ENCODE data around the gene CACUL1. TPM values are rescaled to one million over a fixed set of nuclear protein-coding genes. Genes with fewer than 3 reads are reported as not detected.
A peak's percentile ranks its signal among the peaks of the same experiment; 100 is the strongest.
"Not testable (repeated sequence)": the region's sequence is repeated elsewhere in the genome, so short reads cannot be mapped to it uniquely, and the experiment has no call there.

Gene CACUL1
- total and polyA plus RNA-seq, 9 donors: 13.6 to 31.1 (median 19.4) TPM

DNA sequence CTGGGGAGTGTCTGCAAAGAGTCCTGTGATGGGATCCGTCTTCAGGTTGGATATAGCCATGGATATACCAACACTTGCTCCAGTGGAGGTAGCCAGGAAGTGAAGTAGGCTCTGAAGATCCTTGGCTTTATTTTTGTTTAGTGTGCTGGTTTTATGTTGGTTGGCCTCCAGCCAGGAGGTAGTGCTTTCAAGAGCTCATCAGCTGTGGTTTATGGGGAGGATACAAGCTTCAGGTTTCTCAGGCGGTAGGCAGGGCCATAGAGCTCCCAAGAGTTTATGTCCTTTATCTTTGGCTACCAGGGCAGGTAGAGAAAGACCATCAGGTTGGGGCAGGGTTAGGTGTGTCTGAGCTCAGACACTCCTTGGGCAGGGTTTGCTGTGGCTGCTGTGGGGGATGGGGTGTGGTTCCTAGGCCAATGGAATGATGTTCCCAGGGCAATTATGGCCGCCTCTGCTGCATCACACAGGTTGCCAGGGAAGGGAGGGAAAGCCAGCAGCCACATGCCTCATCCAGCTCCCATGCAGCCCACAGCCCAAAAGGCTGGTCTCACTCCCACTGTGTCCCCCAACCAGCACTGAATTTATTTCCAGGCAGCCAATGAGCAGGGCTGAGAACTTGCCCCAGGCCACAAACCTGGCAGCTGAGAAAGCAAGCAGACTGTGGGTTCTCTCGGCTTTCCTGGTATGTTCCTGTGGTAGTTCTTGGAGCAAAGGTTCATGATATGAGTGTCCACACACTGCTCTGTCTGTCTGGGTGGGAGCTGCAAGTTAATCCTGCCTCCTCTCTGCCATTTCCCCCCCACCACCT, 92.3 kb downstream of the CACUL1 start:
- Histone ChIP-seq H3K27ac (ENCODE audit: low read length) (no peak overlapping the region), H3K36me3 (ENCODE audit: control insufficient read depth, insufficient read depth, low read length) (no peaks in the 10 kb centered on the region), H3K4me1 (ENCODE audit: control insufficient read depth, insufficient read depth, low read length) (no peaks in the 10 kb centered on the region), H3K27me3 (ENCODE audit: control insufficient read depth, insufficient read depth, low read length) (peaks cover 4% of the 10 kb centered on the region), H3K9me3 (replicated peaks; ENCODE audit: control insufficient read depth, low read depth, low read length) (peaks cover 4% of the 10 kb centered on the region), H3K4me3 (ENCODE audit: low read length) (no peak overlapping the region)
- WGBS (ENCODE audit: insufficient coverage): 89% methylated on average over 1 of the region's 4 CpGs
- no peak for DNase-seq

DNA sequence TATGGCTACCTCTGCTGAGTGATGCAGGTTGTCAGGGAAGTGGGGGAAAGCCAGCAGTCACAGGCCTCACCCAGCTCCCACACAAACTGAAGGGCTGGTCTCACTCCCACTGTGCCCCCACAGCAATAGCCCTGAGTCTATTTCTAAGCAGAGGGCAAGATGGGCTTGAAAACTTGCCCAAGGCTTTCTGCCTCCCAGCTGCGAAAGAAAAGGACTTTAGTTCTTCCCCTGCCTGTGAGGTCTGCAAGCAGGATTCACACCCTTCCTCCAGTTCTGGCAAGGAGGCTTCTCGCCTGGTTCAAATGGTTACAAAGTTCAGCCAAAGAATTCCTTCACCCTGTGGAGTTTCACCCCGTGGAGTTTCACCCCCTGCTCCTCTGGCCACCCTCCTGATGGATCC, 96.0 kb downstream of the CACUL1 start:
- peaks cover 4% of the 10 kb centered on the region for H3K9me3 ChIP-seq (replicated peaks; ENCODE audit: control insufficient read depth, low read depth, low read length)
- DNase-seq: no peak
- WGBS (ENCODE audit: insufficient coverage): 71% methylated on average over 3 of the region's 3 CpGs

DNA sequence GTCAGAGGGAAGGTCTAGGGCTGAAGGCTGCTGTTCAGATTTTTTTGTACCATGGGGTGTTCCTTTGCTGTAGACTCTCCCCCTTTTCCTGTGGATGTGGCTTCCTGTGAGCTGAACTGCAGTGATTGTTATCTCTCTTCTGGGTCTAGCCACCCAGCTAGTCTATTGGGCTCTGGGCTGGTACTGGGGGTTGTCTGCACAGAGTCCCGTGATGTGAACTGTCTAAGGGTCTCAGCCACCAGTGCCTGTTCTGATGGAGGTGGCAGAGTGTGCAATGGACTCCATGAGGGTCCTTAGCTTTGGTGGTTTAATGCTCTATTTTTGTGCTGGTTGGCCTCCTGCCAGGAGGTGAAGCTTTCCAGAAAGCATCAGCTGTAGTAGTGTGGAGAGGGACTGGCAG, 96.6 kb downstream of the CACUL1 start:
- H3K4me3 ChIP-seq (ENCODE audit: low read length); H3K36me3 ChIP-seq (ENCODE audit: control insufficient read depth, insufficient read depth, low read length); H3K9me3 ChIP-seq (replicated peaks; ENCODE audit: control insufficient read depth, low read depth, low read length); H3K4me1 ChIP-seq (ENCODE audit: control insufficient read depth, insufficient read depth, low read length); DNase-seq; H3K27ac ChIP-seq (ENCODE audit: low read length); H3K27me3 ChIP-seq (ENCODE audit: control insufficient read depth, insufficient read depth, low read length): not testable (repeated sequence)
- WGBS (ENCODE audit: insufficient coverage): 86% methylated on average over 1 of the region's 1 CpG

More for the DNA sequence above, 96.0 kb downstream of the CACUL1 start:
- Histone ChIP-seq H3K27me3 (ENCODE audit: control insufficient read depth, insufficient read depth, low read length) (peaks cover 4% of the 10 kb centered on the region), H3K27ac (ENCODE audit: low read length) (no peak overlapping the region), H3K4me1 (ENCODE audit: control insufficient read depth, insufficient read depth, low read length) (no peaks in the 10 kb centered on the region), H3K36me3 (ENCODE audit: control insufficient read depth, insufficient read depth, low read length) (no peaks in the 10 kb centered on the region), H3K4me3 (ENCODE audit: low read length) (no peak overlapping the region)

DNA sequence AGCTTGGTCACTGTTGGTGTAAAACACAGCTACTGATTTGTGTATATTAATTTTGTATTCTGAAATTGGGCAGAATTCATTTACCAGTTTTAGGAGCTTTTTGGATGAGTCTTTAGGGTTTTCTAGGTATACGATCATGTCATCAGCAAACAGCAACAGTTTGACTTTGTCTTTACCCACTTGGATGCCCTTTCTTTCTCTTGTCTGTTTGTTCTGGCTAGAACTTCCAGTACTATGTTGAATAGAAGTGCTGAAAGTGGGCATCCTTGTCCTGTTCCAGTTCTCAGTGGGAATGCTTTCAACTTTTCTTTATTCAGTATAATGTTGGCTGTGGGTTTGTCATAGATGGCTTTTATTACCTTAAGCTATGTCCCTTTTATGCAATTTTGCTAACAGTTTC, 109.5 kb downstream of the CACUL1 start:
- not testable (repeated sequence) for DNase-seq; H3K4me3 ChIP-seq (ENCODE audit: low read length); H3K36me3 ChIP-seq (ENCODE audit: control insufficient read depth, insufficient read depth, low read length); H3K27ac ChIP-seq (ENCODE audit: low read length); H3K9me3 ChIP-seq (replicated peaks; ENCODE audit: control insufficient read depth, low read depth, low read length); H3K4me1 ChIP-seq (ENCODE audit: control insufficient read depth, insufficient read depth, low read length); H3K27me3 ChIP-seq (ENCODE audit: control insufficient read depth, insufficient read depth, low read length)
- no CpG with 5 or more reads among the region's 1 CpG for WGBS (ENCODE audit: insufficient coverage)

DNA sequence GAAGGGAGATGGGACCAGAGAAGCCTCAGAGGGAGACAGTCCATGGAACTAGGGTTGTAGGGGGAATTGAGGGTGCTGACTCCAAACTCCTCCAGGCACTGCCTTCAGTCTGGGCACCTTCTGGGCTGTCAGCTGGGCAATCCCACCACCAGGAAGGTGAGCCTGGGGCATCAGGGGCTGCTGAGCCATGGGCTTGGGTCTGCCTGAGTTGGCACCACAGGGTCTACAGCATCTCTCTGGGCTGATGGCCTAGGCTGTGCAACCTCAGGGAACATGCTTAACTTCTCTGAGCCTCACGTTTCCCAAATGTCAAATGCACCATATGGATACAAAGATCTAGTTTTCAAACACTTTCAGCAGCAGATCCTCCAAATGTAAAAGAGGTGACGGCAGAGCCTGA, 112.5 kb downstream of the CACUL1 start:
- Histone ChIP-seq H3K4me3 (ENCODE audit: low read length) (no peak overlapping the region), H3K4me1 (ENCODE audit: control insufficient read depth, insufficient read depth, low read length) (no peaks in the 10 kb centered on the region), H3K27me3 (ENCODE audit: control insufficient read depth, insufficient read depth, low read length) (peaks cover 5% of the 10 kb centered on the region), H3K36me3 (ENCODE audit: control insufficient read depth, insufficient read depth, low read length) (no peaks in the 10 kb centered on the region), H3K27ac (ENCODE audit: low read length) (no peak overlapping the region), H3K9me3 (replicated peaks; ENCODE audit: control insufficient read depth, low read depth, low read length) (no peaks in the 10 kb centered on the region)
- DNase-seq: no peak
- no CpG with 5 or more reads among the region's 2 CpGs for WGBS (ENCODE audit: insufficient coverage)

DNA sequence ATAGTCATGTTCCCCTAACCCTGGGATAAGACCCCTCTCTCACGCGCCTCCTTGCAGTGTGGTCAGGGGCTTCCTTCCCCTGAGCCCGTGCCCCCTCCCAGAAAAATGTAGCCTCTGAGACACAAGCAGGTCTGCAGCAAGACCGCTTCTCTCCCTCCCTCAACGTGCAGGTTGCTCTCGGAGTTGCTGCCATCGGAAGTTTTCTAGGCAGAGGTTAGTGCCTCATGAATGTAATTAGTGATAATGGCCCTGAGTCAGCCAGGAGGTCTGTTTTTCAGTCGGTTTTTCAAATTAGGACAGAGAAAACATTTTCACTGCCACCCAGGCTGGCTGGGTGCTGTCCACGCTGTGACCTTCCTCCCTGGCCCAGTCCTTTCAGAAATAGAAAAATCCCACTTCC, 116.1 kb downstream of the CACUL1 start:
- no peak for DNase-seq
- 82% methylated on average over 3 of the region's 9 CpGs for WGBS (ENCODE audit: insufficient coverage)
- H3K36me3 ChIP-seq (ENCODE audit: control insufficient read depth, insufficient read depth, low read length): no peaks in the 10 kb centered on the region
- no peaks in the 10 kb centered on the region for H3K4me1 ChIP-seq (ENCODE audit: control insufficient read depth, insufficient read depth, low read length)
- H3K4me3 ChIP-seq (ENCODE audit: low read length): no peak overlapping the region
- no peaks in the 10 kb centered on the region for H3K9me3 ChIP-seq (replicated peaks; ENCODE audit: control insufficient read depth, low read depth, low read length)
- H3K27me3 ChIP-seq (ENCODE audit: control insufficient read depth, insufficient read depth, low read length): peaks cover 7% of the 10 kb centered on the region
- H3K27ac ChIP-seq (ENCODE audit: low read length): no peak overlapping the region

DNA sequence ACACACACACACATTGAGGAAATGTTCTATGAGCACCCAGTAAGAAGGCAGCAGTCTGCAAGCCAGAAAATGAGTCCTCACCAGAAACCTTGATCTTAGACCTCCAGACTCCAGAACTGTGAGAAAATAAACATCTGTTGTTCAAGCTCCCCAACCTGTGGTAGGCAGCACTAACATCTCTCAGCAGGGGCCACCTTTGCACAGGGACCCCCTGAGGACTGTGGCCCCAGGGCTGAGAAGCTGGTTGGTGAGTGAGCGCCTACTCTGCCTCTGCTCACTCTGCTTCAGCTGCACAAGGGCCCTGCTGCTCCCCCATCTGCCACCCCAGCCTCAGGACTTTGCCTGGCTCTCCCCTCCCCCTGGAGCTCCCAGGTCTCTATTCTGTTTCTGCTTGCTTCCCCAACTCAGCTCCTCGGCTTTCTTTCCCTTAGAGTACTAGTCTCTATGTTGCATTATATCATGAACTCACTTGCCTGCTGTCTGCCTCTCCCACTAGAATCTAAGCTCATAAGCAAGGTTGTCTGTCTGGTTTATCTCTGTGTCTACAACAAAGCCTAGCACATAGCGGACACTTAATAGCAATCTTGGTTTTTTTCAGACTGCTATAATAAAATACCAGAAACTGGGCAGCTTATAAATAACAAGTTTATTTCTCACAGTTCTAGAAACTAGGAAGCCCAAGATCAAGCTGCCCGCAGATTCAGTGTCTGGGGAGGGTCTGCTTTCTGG, 118.9 kb downstream of the CACUL1 start:
- H3K4me3 ChIP-seq (ENCODE audit: low read length): no peak overlapping the region
- no peaks in the 10 kb centered on the region for H3K9me3 ChIP-seq (replicated peaks; ENCODE audit: control insufficient read depth, low read depth, low read length)
- no peak overlapping the region for H3K27ac ChIP-seq (ENCODE audit: low read length)
- WGBS (ENCODE audit: insufficient coverage): 51% methylated on average over 2 of the region's 4 CpGs
- no peak for DNase-seq
- H3K27me3 ChIP-seq (ENCODE audit: control insufficient read depth, insufficient read depth, low read length): peaks cover 10% of the 10 kb centered on the region
- no peaks in the 10 kb centered on the region for H3K36me3 ChIP-seq (ENCODE audit: control insufficient read depth, insufficient read depth, low read length)
- H3K4me1 ChIP-seq (ENCODE audit: control insufficient read depth, insufficient read depth, low read length): no peaks in the 10 kb centered on the region

DNA sequence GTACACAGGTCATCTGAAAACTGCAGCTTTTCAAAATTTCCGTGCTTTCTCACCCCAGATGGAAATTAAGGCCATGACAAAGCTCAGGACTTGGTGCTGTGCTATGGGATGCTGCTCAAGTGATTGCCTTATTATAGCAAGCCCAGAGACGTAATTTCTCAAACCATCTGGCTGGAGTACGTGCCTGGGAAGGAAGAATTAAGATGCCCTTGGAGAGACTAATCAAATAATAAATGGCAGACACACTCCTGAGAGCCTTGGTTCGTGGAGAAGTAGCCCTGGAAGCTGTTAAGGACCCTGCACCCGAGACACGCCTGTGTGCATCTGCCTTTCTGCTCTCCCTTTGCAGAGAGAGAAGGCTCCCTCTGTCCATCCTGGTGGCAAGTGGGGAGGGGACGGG, 121.0 kb downstream of the CACUL1 start:
- Histone ChIP-seq H3K36me3 (ENCODE audit: control insufficient read depth, insufficient read depth, low read length) (no peaks in the 10 kb centered on the region), H3K4me1 (ENCODE audit: control insufficient read depth, insufficient read depth, low read length) (no peaks in the 10 kb centered on the region), H3K27ac (ENCODE audit: low read length) (no peak overlapping the region), H3K4me3 (ENCODE audit: low read length) (no peak overlapping the region), H3K27me3 (ENCODE audit: control insufficient read depth, insufficient read depth, low read length) (peaks cover 13% of the 10 kb centered on the region), H3K9me3 (replicated peaks; ENCODE audit: control insufficient read depth, low read depth, low read length) (no peaks in the 10 kb centered on the region)
- WGBS (ENCODE audit: insufficient coverage): 16% methylated on average over 2 of the region's 7 CpGs
- DNase-seq: no peak

DNA sequence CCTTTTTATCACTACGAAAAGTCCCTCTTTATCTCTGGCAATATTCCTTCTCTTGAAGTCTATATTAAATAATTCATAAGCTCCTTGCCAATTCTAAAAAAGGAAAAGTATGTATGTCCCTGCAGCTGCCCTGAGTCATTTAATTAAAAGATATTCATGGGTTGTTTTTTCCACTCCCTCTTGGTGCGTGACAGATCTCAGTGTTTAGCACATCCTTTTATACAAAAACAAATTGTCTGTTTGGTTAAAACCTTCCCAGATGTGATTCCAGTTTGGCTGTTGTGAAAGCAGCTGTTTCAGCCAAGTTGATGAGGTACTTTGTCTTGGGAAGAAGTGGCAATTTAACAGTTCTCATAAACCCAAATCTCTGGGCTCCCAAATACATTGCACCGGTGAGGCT, 125.6 kb downstream of the CACUL1 start:
- DNase-seq: peak; percentile 38
- H3K36me3 ChIP-seq (ENCODE audit: control insufficient read depth, insufficient read depth, low read length): no peaks in the 10 kb centered on the region
- peaks cover 16% of the 10 kb centered on the region for H3K27me3 ChIP-seq (ENCODE audit: control insufficient read depth, insufficient read depth, low read length)
- no peak overlapping the region for H3K4me3 ChIP-seq (ENCODE audit: low read length)
- no peaks in the 10 kb centered on the region for H3K4me1 ChIP-seq (ENCODE audit: control insufficient read depth, insufficient read depth, low read length)
- H3K9me3 ChIP-seq (replicated peaks; ENCODE audit: control insufficient read depth, low read depth, low read length): no peaks in the 10 kb centered on the region
- WGBS (ENCODE audit: insufficient coverage): no CpG with 5 or more reads among the region's 3 CpGs
- H3K27ac ChIP-seq (ENCODE audit: low read length): no peak overlapping the region

DNA sequence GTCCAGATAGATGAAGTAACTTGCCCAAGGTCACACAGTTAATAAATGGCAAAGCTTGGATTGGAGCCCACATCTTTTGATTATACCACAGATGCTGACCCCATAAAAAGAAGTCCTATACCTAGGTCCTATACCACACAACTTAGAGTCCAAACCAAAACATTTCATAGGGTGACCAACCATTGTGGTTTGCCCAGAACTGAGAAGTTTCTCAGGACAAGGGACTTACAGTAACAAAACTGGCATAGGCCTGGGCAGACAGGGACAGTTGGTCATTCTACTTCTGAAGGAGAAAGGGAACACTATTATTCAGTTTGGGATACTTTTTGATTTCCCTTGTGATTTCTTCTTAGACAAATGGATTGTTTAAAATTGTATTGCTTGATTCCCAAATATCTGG, 126.4 kb downstream of the CACUL1 start:
- Histone ChIP-seq H3K27ac (ENCODE audit: low read length) (no peak overlapping the region), H3K9me3 (replicated peaks; ENCODE audit: control insufficient read depth, low read depth, low read length) (no peaks in the 10 kb centered on the region), H3K27me3 (ENCODE audit: control insufficient read depth, insufficient read depth, low read length) (peaks cover 15% of the 10 kb centered on the region), H3K4me3 (ENCODE audit: low read length) (no peak overlapping the region), H3K4me1 (ENCODE audit: control insufficient read depth, insufficient read depth, low read length) (no peaks in the 10 kb centered on the region), H3K36me3 (ENCODE audit: control insufficient read depth, insufficient read depth, low read length) (no peaks in the 10 kb centered on the region)
- DNase-seq: no peak
